GM18498 (cell line): ENCODE results near the gene SLC13A3.

Experiments used
- ATAC-seq: cut with Tn5 transposase; IDR thresholded peaks from one replicate; pipeline ENCODE4 v1.9.1; 2021; ENCODE audit warnings: mild to moderate bottlenecking, moderate library complexity; ENCODE audit not compliant: unreplicated experiment

SLC13A3 gene

DNA sequence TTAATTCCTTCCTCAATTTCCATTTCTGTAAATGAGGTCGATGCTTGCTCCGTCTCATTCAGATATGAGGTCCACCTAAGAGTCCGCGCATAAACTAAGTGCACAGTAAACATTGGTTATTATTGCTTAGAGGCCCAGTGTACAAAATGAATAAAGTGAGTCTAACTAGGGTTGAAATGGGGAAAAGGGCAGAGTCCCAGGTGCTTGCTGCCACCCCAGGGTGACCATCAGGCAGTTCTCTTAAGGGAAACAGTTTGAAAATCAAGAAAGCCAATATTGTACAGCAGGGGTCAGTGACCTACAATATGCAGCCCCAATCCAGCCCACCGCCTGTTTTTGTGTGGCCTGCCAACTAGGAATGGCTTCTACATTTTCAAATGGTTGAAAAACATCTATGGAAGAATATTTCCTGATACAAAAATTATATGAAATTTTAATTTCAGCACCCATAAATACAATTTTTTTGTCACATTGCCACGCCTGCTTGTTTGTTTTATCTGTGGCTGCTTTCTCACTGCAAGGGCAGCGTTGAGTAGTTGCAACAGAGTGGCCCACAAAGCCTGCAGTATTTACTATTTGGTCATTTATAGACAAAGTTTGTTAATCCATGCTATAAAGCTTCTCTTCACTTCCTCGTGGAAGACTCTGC lies 43.3 kb downstream of the SLC13A3 start:
- no peak for ATAC-seq

GRCh38 chr20:46607191-46607848 lies 43.9 kb downstream of the SLC13A3 start:
- no peak for ATAC-seq

GRCh38 chr20:46606817-46607190 lies 44.5 kb downstream of the SLC13A3 start:
- no peak for ATAC-seq

- ATAC-seq, result no peak
Observed at GRCh38 chr20:46605978-46606816, 45.1 kb downstream of the SLC13A3 start.

DNA sequence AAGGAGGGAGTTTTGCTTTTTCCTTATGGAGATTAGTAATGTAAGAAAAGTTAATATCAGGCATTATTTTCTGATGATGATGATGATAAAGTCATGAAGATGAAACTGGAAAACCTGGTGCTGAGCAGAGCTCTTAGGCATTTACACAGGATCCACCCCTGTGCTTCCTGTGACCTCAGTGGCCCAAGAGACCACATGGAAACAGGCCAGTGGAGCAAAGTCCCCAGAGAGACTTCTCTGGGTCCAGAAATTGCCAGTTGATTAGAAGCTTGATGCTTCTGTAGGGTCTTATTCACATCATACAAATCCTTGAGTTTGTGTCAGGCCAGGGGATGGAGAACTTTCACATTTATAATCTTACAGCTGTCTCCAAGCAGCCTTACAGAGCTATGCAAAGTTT lies 46.1 kb downstream of the SLC13A3 start:
- no peak for ATAC-seq

DNA sequence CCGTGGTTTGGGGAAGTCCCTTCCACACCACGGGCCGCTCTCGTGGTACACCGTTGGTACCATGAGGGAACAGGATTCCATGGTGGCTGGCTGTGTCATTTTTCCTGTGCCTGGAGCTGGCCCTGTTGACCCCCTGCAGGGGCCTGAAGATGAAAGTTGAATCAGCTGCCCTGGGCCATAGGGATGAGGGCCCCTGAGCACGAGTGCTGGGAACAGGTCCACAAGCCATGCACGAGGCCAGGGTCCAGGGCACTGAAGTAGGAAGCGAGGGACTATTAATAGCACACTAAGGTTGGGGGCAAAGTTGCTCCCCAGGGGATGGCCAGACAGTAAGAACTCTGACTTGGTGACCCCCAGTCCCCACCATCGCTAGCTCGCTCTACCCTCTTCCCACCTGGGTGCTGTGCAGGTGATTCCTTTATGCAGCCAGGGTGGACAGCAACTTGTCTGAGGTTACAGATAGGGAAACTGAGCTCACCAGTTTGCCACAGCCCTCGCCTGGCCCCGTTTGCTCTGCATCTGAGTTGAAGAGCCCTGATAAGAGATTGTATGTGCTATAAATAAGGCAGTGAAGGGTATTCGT lies 46.6 kb downstream of the SLC13A3 start:
- no peak for ATAC-seq

- ATAC-seq, result no peak
Observed at GRCh38 chr20:46602429-46602828, 48.8 kb downstream of the SLC13A3 start.

DNA sequence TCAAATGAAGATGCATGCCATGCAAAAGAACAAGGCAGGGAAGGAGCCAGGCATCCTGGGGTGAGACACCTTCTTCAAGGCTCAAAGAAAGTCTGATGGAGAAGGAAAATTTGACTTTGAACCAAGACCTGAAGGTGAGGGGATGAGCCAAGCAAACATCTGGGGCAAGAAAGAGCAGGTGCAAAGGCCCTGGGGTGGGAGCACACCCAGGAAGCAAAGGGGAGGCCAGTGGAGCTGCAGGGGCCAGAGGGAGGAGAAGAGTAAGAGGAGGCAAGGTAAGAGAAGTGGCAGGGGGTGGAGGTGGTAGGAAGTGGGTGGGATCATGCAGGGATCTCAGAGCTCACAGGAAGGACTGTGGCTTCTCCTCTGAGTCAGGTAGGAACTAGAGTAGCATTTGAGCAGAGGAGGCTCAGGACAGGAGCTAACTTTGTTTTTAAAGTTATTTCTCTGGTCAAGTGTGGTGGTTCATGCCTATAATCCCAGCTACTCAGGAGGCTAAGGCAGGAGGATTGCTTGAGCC lies 49.6 kb downstream of the SLC13A3 start:
- no peak for ATAC-seq

GRCh38 chr20:46600286-46600752 lies 50.9 kb downstream of the SLC13A3 start:
- ATAC-seq, result no peak

DNA sequence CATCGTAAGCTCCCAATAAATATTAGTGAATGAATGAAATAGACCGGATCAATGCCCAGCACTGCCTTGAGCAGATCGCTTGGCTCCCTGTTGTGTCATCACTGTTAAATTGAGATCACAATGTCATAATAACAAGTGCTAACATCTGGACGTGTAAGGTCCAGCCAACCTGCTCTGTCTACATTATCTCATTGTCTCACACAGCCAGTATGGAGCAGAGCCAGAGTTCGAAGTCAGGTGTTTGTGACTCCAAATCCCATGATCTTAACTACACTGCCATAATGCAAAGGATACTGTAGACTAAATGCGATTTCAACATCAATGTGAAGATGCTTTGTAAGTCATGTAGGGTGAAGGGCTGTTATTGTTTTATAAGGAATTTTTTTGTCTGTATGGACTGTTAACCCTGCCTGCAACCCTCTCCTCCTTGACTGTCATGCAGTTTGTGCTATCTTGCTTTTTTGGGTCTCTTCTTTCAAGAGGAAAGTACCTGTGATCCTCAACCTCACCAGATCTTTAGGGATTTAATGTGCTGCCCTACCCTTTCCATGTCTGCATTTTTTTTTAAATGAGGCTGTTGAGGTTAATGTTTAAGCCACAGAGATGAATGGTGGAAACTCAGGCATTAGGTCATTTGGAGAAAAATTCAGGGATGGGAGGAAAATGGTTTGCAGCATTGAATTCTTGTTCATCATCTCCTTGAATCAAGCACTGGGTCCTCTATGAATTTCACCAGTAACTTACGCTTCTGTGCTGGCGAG lies 51.9 kb downstream of the SLC13A3 start:
- ATAC-seq, result no peak

DNA sequence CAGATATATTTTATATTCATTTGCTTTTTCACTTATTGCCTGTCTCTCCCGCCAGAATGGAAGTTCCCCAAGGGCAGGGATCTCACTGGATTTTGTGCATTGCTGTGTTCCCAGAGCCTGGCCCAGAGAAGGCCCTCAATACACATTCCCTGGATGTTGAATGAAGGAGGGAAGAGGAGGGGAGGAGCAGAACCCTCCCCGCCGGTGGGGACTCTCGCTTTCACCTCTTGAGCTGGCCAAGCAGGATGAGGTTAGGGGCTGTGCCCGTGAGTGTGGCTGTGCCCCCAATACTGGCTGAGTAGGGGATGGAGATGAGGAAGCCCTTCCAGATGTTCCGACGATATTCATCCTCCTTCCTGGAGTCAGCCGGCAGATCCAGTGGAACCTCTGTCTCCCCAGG lies 55.3 kb downstream of the SLC13A3 start:
- ATAC-seq, result no peak

- ATAC-seq, result no peak
Observed at GRCh38 chr20:46594725-46595124, 56.5 kb downstream of the SLC13A3 start.

DNA sequence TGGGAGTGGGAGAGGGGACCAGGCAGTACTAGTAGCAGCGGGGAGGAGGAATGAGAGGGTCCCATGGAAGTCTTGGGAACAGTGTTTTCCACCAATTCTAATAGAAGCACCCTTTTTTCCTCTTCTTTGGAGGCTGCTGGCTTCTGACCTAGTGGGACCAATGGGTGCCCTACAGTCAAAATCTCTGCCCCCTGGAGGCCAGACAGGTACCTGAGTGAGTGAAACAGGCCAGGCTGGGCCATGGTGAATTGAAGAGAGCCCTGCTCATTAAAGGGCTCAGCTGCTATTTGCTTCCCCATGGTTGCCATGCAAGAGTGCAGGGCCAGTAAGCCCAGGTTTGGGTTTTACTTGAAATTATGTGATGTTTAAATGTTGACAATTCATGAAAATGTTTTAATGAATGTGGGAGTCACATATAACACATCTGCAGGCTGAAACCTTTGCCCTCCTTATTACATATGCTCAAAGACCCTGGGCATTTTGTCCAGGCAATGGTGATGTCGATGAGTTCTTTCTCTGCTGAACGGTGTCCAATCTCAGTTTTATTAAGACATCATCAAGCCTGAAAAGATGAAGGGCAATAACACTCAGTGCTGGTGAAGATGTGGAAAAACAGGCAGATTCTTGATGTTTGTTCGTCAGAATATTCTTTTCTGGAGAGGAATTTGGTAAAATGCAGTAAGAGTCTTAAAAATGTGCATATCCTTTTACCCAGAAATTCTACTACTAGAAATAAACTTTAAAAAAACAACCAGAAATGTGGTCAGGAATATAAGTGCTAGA lies 58.5 kb downstream of the SLC13A3 start:
- no peak for ATAC-seq

DNA sequence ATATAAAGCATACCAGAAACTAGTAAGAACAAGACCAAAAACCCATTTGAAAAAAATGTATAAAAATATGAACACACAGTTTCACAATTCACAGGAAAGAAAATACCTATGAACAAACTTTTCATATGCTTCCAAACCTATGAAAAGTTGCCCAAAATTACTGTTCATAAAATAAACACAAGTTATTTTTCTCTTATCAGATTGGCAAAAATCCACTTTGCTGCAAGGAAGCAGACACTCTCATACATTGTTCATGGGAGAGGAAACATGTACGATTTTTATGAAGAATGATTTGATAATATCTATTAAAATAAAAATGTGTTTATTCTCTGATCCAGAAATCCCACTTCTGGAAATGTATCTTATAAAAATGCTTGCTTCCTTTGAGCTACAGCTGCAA lies 60.8 kb downstream of the SLC13A3 start:
- ATAC-seq, result no peak

DNA sequence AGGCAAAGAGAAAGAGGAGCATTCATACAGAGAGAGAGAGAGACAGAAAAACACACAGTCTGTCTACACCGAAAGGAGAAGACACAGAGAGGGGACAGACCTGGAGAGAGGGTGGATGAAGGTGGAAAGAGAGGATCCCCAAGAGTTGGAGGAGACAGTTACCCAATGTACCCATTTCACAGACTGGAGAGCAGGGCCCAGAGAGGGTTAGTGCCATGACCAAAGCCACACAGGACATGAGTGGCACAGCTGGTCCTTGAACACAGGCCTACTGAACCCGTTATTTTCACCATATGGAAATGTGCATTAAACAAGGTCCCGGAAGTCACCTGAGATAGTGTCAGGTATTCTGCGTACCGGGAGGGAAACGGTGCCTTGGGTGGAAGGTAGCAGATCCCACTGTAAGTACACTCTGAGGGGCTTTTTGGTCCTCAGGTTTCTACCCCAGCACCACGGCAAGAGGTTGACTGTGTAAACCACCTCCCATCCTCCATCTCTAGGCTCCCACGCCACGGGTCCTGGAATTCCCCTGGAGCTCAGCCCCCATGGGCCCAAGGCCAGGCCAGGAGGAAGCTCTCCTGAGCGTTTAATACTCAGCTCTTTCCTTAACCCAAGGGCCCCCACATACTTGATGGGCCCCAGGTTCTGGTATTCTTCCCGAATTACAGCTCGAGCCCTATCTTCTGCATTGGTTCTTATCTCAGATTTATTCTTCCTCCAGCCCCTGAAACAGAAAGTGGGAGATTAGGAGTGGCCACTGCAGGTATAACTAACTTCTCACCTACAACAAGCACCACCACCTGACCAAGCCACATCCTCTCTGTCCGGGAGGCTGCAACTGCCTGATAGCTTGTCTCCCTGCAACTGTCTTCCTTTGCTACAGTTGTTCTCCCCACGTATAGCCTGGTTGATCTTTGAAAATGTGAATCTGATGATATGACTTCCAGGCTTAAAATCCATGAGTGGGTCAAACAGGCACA lies 62.4 kb downstream of the SLC13A3 start:
- no peak for ATAC-seq

DNA sequence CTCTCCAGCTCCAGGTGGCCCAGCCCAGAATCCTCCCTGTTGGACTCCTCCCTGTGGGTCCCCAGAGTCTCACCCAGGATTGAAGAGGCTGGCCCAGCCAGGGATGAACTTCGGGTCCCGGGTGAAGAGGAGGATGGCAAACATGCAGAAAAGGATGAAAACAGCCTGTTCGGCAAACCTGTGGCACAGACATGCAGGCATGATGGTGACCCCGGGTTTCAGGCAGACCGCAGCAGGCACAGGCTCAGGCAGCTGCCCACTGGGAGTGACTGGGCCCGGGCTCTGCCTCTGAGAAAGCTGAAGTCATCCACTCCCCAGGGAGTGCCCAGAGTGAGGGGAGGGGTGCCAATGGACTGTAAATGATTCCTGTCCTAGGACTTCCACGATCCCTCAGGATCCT lies 63.3 kb downstream of the SLC13A3 start:
- ATAC-seq, result no peak

DNA sequence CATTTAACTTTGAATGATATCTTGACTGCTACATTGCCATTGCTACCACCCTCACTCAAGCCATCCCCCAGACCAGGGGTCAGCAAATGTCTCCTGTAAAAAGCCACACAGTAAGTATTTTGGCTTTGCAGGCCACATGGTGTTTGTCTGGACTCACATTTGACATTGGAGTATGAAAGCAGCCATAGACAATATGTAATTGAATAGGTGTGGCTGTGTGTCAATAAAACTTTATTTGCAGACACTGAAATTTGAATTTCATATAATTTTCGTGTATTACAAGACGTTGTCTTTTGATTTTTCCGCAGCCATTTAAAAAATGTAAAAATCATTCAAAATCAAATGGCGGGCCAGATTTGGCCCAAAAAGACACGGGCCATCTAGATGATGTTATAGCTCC lies 64.5 kb downstream of the SLC13A3 start:
- ATAC-seq, result no peak

DNA sequence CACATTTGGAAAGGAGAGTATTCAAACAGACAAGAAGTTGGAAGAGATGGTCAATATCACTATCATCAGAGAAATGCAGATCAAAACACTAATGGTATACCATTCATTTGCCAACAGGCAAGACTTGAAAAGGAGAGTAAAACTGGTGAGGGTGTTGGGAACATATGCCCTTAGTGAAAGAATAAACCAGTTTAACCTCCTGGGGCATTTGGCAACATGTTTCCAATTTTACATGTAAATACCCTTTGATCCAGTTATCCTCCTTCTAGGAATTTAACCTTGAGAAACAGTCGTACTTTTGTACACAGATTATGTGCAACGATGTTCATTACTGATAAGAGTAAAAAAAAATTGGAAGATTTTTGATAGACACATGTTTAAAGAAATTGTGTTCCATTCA lies 66.8 kb downstream of the SLC13A3 start:
- ATAC-seq, result no peak
